Type B pancreatic cell (in vitro differentiated cells): Measurements from ENCODE around the gene ABHD12. TPM values are rescaled to one million over a fixed set of nuclear protein-coding genes. Genes with fewer than 3 reads are reported as not detected.

Source experiments
- DNase-seq: peaks from one replicate; pipeline ENCODE4 v3.0.0; 2021; ENCODE audit warnings: mixed read lengths; ENCODE audit not compliant: unreplicated experiment; ENCODE audit errors: extremely low spot score
- H3K27ac Mint-ChIP-seq: 2 replicates; pipeline ENCODE4 v1.8.0; 2021; ENCODE audit warnings: mild to moderate bottlenecking, mixed read lengths
- H3K27me3 Mint-ChIP-seq: 2 replicates; pipeline ENCODE4 v1.8.0; 2021; ENCODE audit warnings: mixed read lengths
- H3K36me3 Mint-ChIP-seq: 2 replicates; pipeline ENCODE4 v1.8.0; 2021; ENCODE audit warnings: mixed read lengths
- H3K4me1 Mint-ChIP-seq: one replicate; pipeline ENCODE4 v1.8.0; 2021; ENCODE audit warnings: mixed read lengths; ENCODE audit not compliant: unreplicated experiment
- H3K4me3 Mint-ChIP-seq: 2 replicates; pipeline ENCODE4 v1.8.0; 2021; ENCODE audit warnings: mild to moderate bottlenecking, mixed read lengths
- H3K9me3 Mint-ChIP-seq: 2 replicates; pipeline ENCODE4 v1.8.0; 2021; ENCODE audit warnings: mixed read lengths
- CTCF ChIP-seq: fragments of 200-600 bp; sonication (generic); conservative IDR thresholded peaks from 2 replicates; pipeline ENCODE4 v1.5.0; 2021; ENCODE audit warnings: antibody characterized with exemption, mild to moderate bottlenecking
- total RNA-seq: library from RNA; stranded (reverse); gene quantifications from 2 replicates; pipeline ENCODE4 v1.2.1, GENCODE V29; 2021; ENCODE audit warnings: low replicate concordance

The ABHD12 gene
- total RNA-seq, 1 donor from 2014 or later, result 68.9 TPM

- no peaks in the 10 kb centered on the region for H3K9me3 Mint-ChIP-seq
- H3K27me3 Mint-ChIP-seq, result no peaks in the 10 kb centered on the region
- DNase-seq, result no peak
- H3K36me3 Mint-ChIP-seq, result peaks cover 12% of the 10 kb centered on the region
- TF ChIP-seq CTCF, result no peak
- no peak overlapping the region for H3K27ac Mint-ChIP-seq
- peaks cover 11% of the 10 kb centered on the region for H3K4me1 Mint-ChIP-seq
- H3K4me3 Mint-ChIP-seq, result no peak overlapping the region
Measured at GRCh38 chr20:25323496-25324246, 67.0 kb downstream of the ABHD12 start.

- DNase-seq, result no peak
- H3K36me3 Mint-ChIP-seq, result peaks cover 16% of the 10 kb centered on the region
- TF ChIP-seq CTCF, result no peak
- no peak overlapping the region for H3K4me3 Mint-ChIP-seq
- H3K27me3 Mint-ChIP-seq, result no peaks in the 10 kb centered on the region
- no peak overlapping the region for H3K27ac Mint-ChIP-seq
- no peaks in the 10 kb centered on the region for H3K9me3 Mint-ChIP-seq
- H3K4me1 Mint-ChIP-seq, result peaks cover 11% of the 10 kb centered on the region
Measured at GRCh38 chr20:25321991-25322390, 68.6 kb downstream of the ABHD12 start.

GRCh38 chr20:25321262-25321831 lies 69.3 kb downstream of the ABHD12 start:
- Mint-ChIP-seq H3K27me3 (no peaks in the 10 kb centered on the region), H3K9me3 (no peaks in the 10 kb centered on the region)
- no peak for DNase-seq

GRCh38 chr20:25320035-25320800 lies 70.4 kb downstream of the ABHD12 start:
- peaks cover 10% of the 10 kb centered on the region for H3K4me1 Mint-ChIP-seq
- no peak for TF ChIP-seq CTCF
- H3K27me3 Mint-ChIP-seq, result no peaks in the 10 kb centered on the region
- no peak overlapping the region for H3K4me3 Mint-ChIP-seq
- no peak for DNase-seq
- H3K27ac Mint-ChIP-seq, result no peak overlapping the region
- no peaks in the 10 kb centered on the region for H3K9me3 Mint-ChIP-seq
- peaks cover 21% of the 10 kb centered on the region for H3K36me3 Mint-ChIP-seq

More at GRCh38 chr20:25321262-25321831, 69.3 kb downstream of the ABHD12 start:
- no peak overlapping the region for H3K27ac Mint-ChIP-seq
- H3K36me3 Mint-ChIP-seq, result peaks cover 16% of the 10 kb centered on the region
- no peak overlapping the region for H3K4me3 Mint-ChIP-seq
- peaks cover 7% of the 10 kb centered on the region for H3K4me1 Mint-ChIP-seq
- TF ChIP-seq CTCF, result no peak

GRCh38 chr20:25319241-25320034 lies 71.2 kb downstream of the ABHD12 start:
- Mint-ChIP-seq H3K4me1 (peaks cover 9% of the 10 kb centered on the region), H3K4me3 (no peak overlapping the region), H3K27me3 (no peaks in the 10 kb centered on the region), H3K36me3 (peaks cover 21% of the 10 kb centered on the region), H3K9me3 (no peaks in the 10 kb centered on the region), H3K27ac (no peak overlapping the region)
- TF ChIP-seq CTCF, result no peak
- DNase-seq, result no peak
